ENCODE measurements around the gene DDX54.
A peak's percentile ranks its signal among the peaks of the same experiment; 100 is the strongest.

The DDX54 gene

DNA sequence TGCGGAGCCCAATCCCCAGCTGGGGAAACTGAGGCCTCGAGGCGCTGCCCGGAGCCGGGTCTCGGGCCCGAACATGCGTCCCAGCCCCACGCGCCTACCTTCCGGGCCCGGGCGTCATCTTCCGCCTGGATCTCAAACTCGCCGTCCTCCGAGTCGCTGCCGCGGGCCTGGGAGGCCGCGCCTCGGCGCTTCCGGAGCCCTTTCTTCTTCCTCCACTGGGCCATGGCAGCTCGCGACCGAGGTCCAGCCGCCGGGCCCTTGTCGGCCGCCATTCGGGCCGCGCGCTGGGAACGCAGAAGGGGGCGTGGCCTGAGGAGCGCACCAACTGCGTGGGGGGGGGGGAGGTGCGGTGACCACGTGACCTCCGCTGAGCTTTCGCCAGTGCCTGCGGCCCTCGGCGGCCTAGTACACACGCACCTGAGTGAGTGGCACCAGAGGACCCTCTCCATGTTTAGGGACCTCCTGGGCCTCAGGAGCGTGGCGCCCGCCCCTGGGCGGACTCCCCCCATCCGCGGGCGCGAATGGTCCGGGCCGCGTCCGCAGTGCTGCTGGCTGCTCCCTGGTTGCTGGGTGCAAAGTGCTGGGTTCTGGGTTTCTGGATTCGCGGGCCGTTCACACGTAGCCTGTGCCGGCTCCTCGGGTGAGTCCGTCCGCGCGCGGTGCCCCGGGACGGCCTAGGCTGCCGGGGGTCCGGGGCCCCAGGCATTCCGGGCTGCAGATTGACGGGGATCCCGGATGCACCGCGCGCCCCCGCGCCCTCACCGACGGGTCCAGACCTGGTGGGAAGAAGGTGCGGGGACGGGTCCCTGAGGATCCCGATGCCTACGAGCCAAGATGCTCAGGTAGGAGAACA, at the start of gene DDX54, which contains the start of gene RITA1:
TSS of gene DDX54 (minus strand) at position 299 of the 853 bp plus-strand sequence. CDS start at position 272, 27 bp downstream.
TSS of gene RITA1 (plus strand) at position 542 of the 853 bp plus-strand sequence. CDS start 1,026 bp downstream, outside the sequence.
- peak; percentile 85 to 87 for DNase-seq

DNA sequence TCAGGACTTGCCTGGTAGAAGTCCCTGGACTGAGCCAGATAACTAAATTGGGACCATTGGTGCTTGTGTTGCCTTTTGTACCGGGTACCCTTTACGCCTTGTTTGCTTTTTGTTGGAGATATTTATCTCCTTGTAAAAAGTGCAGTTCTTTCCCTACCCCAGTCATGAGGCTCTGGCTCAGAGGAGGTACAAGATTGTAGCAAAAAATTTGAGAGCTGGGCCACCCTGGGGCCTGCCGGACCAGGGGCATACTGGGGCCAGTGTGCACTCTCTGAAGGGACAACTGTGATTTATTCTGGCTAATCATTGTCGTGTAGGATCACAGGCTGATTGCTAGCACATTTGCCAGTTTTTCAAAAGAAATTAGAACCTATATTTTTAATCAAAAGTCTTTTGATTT, 49.2 kb upstream of the DDX54 start:
- no peak for DNase-seq

- DNase-seq = no peak
Observed at GRCh38 chr12:113233967-113234366, 48.7 kb upstream of the DDX54 start.

- DNase-seq = peak; percentile 56 to 64
Observed at GRCh38 chr12:113232840-113233585, 47.7 kb upstream of the DDX54 start.

GRCh38 chr12:113232089-113232839, 47.0 kb upstream of the DDX54 start:
- no peak for DNase-seq

- DNase-seq = no peak
Observed at GRCh38 chr12:113231235-113232088, 46.2 kb upstream of the DDX54 start.

DNA sequence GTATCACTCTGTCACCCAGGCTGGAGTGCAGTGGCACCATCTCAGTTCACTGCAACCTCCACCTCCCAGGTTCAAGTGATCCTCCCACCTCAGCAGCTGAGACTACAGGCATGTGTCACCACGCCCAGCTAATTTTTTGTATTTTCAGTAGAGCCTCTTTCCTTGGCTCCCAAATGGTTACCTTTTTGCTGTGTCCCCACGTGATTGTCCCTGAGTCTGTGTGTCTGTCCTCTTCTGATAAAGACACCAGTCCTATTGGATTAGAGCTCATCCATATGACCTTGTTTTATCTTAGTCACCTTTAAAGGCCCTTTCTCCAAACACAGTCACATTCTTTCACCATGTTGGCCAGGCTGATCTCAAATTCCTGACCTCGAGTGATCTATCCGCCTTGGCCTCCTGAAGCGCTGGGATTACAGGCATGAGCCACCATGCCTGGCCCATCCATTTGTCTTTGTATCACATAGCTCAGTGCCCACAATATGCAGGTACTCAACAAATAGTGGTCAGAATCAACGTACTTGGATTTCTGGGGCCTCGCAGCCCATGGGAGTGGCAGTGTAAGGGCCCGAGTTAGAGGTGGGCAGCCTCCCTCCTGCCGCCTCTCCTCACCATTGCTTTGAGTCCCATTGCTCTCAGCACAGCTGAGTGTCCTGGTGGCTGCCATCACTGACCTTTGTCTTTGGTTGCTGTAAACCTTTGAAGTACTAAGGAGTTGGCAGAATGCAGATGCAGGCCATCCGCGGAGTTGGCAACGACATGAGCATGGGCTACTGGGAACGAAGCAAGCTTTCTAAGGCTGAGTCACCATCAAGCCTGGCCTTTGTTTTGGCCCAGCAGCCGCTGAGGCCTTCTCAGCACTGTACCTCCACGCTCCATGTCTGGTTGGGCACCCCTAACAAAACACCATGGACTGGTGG, 45.3 kb upstream of the DDX54 start:
- DNase-seq = no peak

DNA sequence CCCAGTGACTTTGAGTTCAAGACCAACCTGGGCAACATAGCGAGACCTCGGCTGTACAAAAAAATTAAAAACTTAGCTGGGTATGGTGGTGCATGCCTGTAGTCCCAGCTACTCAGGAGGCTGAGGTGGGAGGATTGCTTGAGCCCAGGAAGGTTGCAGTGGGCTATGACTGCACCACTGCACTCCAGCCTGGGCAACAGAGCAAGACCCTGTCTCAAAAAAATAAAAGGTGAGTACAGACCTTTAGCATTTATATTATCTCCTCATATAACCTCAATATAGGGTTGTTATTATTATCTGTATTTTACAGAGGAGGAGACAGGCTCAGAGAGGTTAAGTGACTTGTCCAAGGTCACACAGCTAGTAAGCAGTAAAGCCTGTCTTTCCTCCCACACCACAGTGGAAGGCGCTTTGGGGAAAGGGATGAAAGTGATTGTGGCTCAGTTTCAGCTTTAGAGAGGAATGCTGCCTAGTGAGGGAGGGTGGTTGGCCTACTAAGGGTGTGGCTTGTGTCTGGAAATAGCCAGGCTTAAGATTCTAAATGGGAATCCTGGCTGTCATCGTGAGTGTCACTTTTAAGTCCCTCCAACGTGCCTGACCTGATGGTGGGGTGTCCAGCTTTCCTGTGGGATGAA, 43.2 kb upstream of the DDX54 start:
- no peak for DNase-seq

GRCh38 chr12:113227686-113228391, 42.6 kb upstream of the DDX54 start:
- no peak for DNase-seq

GRCh38 chr12:113226696-113227568, 41.7 kb upstream of the DDX54 start:
- DNase-seq = no peak

- no peak for DNase-seq
Observed at GRCh38 chr12:113224955-113225354, 39.7 kb upstream of the DDX54 start.

GRCh38 chr12:113222730-113223531, 37.7 kb upstream of the DDX54 start:
- DNase-seq = no peak

GRCh38 chr12:113221997-113222729, 36.9 kb upstream of the DDX54 start:
- DNase-seq = peak; percentile 38 to 40

GRCh38 chr12:113221181-113221996, 36.1 kb upstream of the DDX54 start, which contains the start of gene TPCN1:
Gene TPCN1, plus strand, starts transcription at chr12:113221464. Its CDS starts 5,389 bp downstream, at chr12:113226853.
- DNase-seq = peak; percentile 99 to 100

GRCh38 chr12:113220593-113221180, 35.4 kb upstream of the DDX54 start:
- no peak for DNase-seq

DNA sequence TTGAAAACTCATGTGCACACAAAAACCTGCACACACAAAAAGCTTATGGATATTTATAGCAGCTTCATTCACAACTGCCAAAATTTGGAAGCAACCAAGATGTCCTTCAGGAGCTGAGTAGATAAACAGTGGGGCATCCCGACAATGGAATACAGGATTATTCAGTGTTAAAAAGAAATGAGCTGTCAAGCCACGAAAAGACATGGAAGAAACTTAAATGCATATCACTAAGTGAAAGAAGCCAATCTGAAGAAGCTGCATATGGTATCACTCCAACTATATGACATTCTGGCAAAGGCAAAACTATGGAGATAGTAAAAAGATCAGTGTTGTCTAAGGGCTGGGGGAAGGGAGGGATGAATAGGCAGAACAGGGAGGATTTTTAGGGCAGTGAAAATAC, 30.7 kb upstream of the DDX54 start:
- no peak for DNase-seq
